GM19043 (cell line): ENCODE measurements around the gene NFKB2.

ENCODE experiments used
- ATAC-seq: cut with Tn5 transposase; IDR thresholded peaks from one replicate; pipeline ENCODE4 v1.9.1; 2021; ENCODE audit warnings: low read depth; ENCODE audit not compliant: unreplicated experiment

NFKB2 gene

GRCh38 chr10:102394079-102394800, 1.3 kb upstream of the NFKB2 start:
- ATAC-seq, result peak; percentile 74

- no peak for ATAC-seq
Observed at GRCh38 chr10:102394801-102395399, 605 bp upstream of the NFKB2 start.

GRCh38 chr10:102396317-102396650, 779 bp downstream of the NFKB2 start:
- ATAC-seq, result no peak

GRCh38 chr10:102396730-102397151, 1.2 kb downstream of the NFKB2 start:
- ATAC-seq, result no peak

- no peak for ATAC-seq
Observed at GRCh38 chr10:102397222-102398171, 2.0 kb downstream of the NFKB2 start.

GRCh38 chr10:102398172-102399020, 2.9 kb downstream of the NFKB2 start:
- ATAC-seq, result no peak

- peak; percentile 50 for ATAC-seq
Observed at GRCh38 chr10:102399217-102400021, 3.9 kb downstream of the NFKB2 start.

- ATAC-seq, result no peak
Observed at GRCh38 chr10:102400076-102400475, 4.6 kb downstream of the NFKB2 start.

- ATAC-seq, result no peak
Observed at GRCh38 chr10:102400598-102401341, 5.3 kb downstream of the NFKB2 start.

GRCh38 chr10:102401342-102401654, 5.8 kb downstream of the NFKB2 start:
- no peak for ATAC-seq

- ATAC-seq, result no peak
Observed at GRCh38 chr10:102401735-102402511, 6.4 kb downstream of the NFKB2 start.

GRCh38 chr10:102402512-102402896, 7.0 kb downstream of the NFKB2 start:
- no peak for ATAC-seq

- ATAC-seq, result no peak
Observed at GRCh38 chr10:102403115-102403514, 7.6 kb downstream of the NFKB2 start.

- ATAC-seq, result no peak
Observed at GRCh38 chr10:102404361-102405107, 9.0 kb downstream of the NFKB2 start.

- no peak for ATAC-seq
Observed at GRCh38 chr10:102405108-102405571, 9.6 kb downstream of the NFKB2 start.

- ATAC-seq, result no peak
Observed at GRCh38 chr10:102405632-102406031, 10.1 kb downstream of the NFKB2 start.

GRCh38 chr10:102406815-102407214, 11.3 kb downstream of the NFKB2 start:
- ATAC-seq, result no peak
